SK-N-SH (cell line): ENCODE measurements around the gene KRTAP10-2. TPM values are rescaled to one million over a fixed set of nuclear protein-coding genes. Genes with fewer than 3 reads are reported as not detected.

Experiments
- CTCF ChIA-PET: fragments of 300-600, 350-600 bp; formaldehyde crosslinking; extraction: SDS; loops from one replicate; lab custom pipeline; 2021; lab: Yijun Ruan, JAX
- POLR2A ChIA-PET: fragments of 350-600 bp; sonication (Branson Sonifier 250); formaldehyde crosslinking; extraction: SDS; loops from one replicate; lab custom pipeline; 2020; ENCODE audit warnings: antibody characterized with exemption, inconsistent platforms; lab: Yijun Ruan, JAX
- DNase-seq: peaks from one replicate; pipeline ENCODE4 v3.0.0; 2012
- H2AFZ ChIP-seq: fragments of 200-600 bp; sonication (generic); 2 replicates; pipeline ENCODE4 v1.8.1; 2016; ENCODE audit warnings: antibody characterized with exemption, mild to moderate bottlenecking, low read depth
- H3F3A ChIP-seq: fragments of 200-600 bp; sonication (generic); replicated peaks from 2 replicates; pipeline ENCODE3; 2016; ENCODE audit warnings: antibody characterized with exemption, mild to moderate bottlenecking; ENCODE audit not compliant: insufficient read depth
- H3K27ac ChIP-seq, 2 experiments: fragments of 200-500 bp in 1 of 2; fragments of 200-600 bp in 1 of 2; sonication (Bioruptor generic) in 1 of 2; sonication (generic), shearing (Covaris generic) in 1 of 2; 2 replicates each; pipeline versions ENCODE4 v1.5.1 to v1.6.1; 2014 to 2016; ENCODE audit warnings: low read depth in 2 of 2, inconsistent platforms in 1 of 2, low read length in 1 of 2, mild to moderate bottlenecking in 1 of 2, mixed read lengths in 1 of 2
- H3K27me3 ChIP-seq: fragments of 200-600 bp; sonication (generic), shearing (Covaris generic); 2 replicates; pipeline ENCODE4 v1.6.1; 2016; ENCODE audit warnings: mixed run types; ENCODE audit not compliant: insufficient read depth
- H3K36me3 ChIP-seq, 2 experiments: fragments of 200-500 bp in 1 of 2; fragments of 200-600 bp in 1 of 2; sonication (Bioruptor generic) in 1 of 2; sonication (generic) in 1 of 2; replicated peaks in 1 of 2; 2 replicates each; pipeline versions ENCODE3 to v1.5.1; 2014 to 2016; ENCODE audit warnings: low read length in 1 of 2, mild to moderate bottlenecking in 1 of 2; ENCODE audit not compliant: insufficient read depth in 2 of 2, control insufficient read depth in 1 of 2
- H3K4me1 ChIP-seq, 2 experiments: fragments of 200-500 bp in 1 of 2; fragments of 200-600 bp in 1 of 2; sonication (Bioruptor generic) in 1 of 2; sonication (generic), shearing (Covaris generic) in 1 of 2; 2 replicates each; pipeline versions ENCODE4 v1.5.1 to v1.6.1; 2014 to 2016; ENCODE audit warnings: low read depth in 1 of 2, low read length in 1 of 2, mixed run types in 1 of 2; ENCODE audit not compliant: insufficient read depth in 2 of 2, control insufficient read depth in 1 of 2
- H3K4me2 ChIP-seq: fragments of 200-600 bp; sonication (generic), shearing (Covaris generic); 2 replicates; pipeline ENCODE4 v1.6.1; 2017; ENCODE audit warnings: mixed run types
- H3K4me3 ChIP-seq, 2 experiments: fragments of 200-500 bp in 1 of 2; fragments of 200-600 bp in 1 of 2; sonication (Bioruptor generic) in 1 of 2; sonication (generic), shearing (Covaris generic) in 1 of 2; 2 replicates each; pipeline versions ENCODE4 v1.5.1 to v1.8.1; 2014 to 2016; ENCODE audit warnings: low read depth in 2 of 2, inconsistent platforms in 1 of 2, low read length in 1 of 2, mild to moderate bottlenecking in 1 of 2, mixed read lengths in 1 of 2, moderate library complexity in 1 of 2
- H3K79me2 ChIP-seq: fragments of 200-600 bp; sonication (generic); 2 replicates; pipeline ENCODE4 v1.8.1; 2017; ENCODE audit warnings: mild to moderate bottlenecking; ENCODE audit not compliant: insufficient read depth
- H3K9ac ChIP-seq: fragments of 200-600 bp; sonication (generic); 2 replicates; pipeline ENCODE4 v1.6.1; 2017; ENCODE audit warnings: mixed run types
- H3K9me2 ChIP-seq: fragments of 200-600 bp; sonication (generic); 2 replicates; pipeline ENCODE4 v1.6.1; 2017; ENCODE audit warnings: mixed run types
- H3K9me3 ChIP-seq: fragments of 200-600 bp; sonication (generic); 2 replicates; pipeline ENCODE4 v1.6.1; 2017; ENCODE audit warnings: mixed run types, mild to moderate bottlenecking, moderate library complexity
- H4K20me1 ChIP-seq: fragments of 200-600 bp; sonication (generic); 2 replicates; pipeline ENCODE4 v1.6.1; 2017; ENCODE audit warnings: mild to moderate bottlenecking, mixed run types; ENCODE audit not compliant: insufficient read depth
- FOSL2 ChIP-seq: IDR thresholded peaks from 2 replicates; pipeline ENCODE4 v1.4.0; 2012; ENCODE audit warnings: low read depth, mild to moderate bottlenecking, moderate library complexity, borderline replicate concordance
- GATA2 ChIP-seq: sonication (generic); formaldehyde crosslinking; IDR thresholded peaks from 2 replicates; pipeline ENCODE4 v1.5.0; 2020; ENCODE audit warnings: mild to moderate bottlenecking, missing genetic modification reagents
- PBX3 ChIP-seq: IDR thresholded peaks from 2 replicates; pipeline ENCODE4; 2012
- REST ChIP-seq: IDR thresholded peaks from 2 replicates; pipeline ENCODE4 v1.6.1; 2012; ENCODE audit warnings: mild to moderate bottlenecking, low read depth, low read length, moderate library complexity
- RXRA ChIP-seq: IDR thresholded peaks from 2 replicates; pipeline ENCODE4 v1.4.0; 2012; ENCODE audit warnings: low read depth, mild to moderate bottlenecking, borderline replicate concordance
- USF2 ChIP-seq: fragments of 150-350 bp; IDR thresholded peaks from 2 replicates; pipeline ENCODE4 v1.6.1; 2017; ENCODE audit warnings: antibody characterized with exemption, low read length, low read depth, borderline replicate concordance
- WGBS: methylation state at CpG from one replicate; pipeline ENCODE4 v1.1.6; 2017; ENCODE audit warnings: low lambda C conversion rate; 5-methylcytosine and 5-hydroxymethylcytosine counted together
- polyA plus RNA-seq, 3 experiments: library from polyadenylated mRNA; depleted of rRNA; stranded (reverse); fragments of >200 nt; gene quantifications; 2 replicates each; pipeline ENCODE4 v1.2.3, GENCODE V29; 2012
- TF ChIP-seq, protein P1 (sequence below): fragments of 200-600 bp; sonication (generic); IDR thresholded peaks from 2 replicates; pipeline ENCODE4 v1.6.1; 2017; ENCODE audit warnings: antibody characterized with exemption, mild to moderate bottlenecking, moderate library complexity

The KRTAP10-2 gene
- polyA plus RNA-seq, 1 of the 3 experiments (the other 2 are of a cell fraction) = not detected

DNA sequence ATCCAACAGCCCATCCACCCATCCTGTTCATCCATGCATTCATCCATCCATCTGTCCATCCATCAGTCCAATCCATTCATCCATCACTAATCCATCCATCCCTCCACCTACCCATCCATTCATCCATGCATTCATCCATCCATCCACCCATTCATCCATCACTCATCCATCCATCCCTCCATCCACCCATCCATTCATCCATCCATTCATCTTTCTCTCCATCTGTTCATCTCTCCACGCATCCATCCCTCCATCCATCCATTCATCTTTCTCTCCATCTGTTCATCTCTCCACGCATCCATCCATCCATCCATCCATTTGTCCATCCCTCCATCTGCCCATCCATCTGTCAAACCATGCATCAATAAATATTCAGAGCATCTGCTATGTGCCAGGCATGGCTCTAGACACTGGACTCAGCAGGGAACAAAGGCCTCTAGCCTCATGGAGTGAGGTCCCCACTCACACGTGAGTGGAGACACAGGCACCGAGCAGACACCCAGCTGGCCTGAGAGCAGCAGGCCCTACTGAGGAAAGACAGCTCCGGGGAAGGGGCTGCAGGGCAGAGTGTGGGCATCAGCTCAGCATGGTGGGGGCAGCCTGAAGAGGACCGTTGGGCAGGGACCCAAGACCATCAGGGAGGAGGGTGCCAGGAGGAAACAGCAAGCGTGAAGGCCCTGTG is 20.9 kb downstream of the KRTAP10-2 start:
- ChIA-PET CTCF (interaction anchor here (1.2 to 1.6 kb wide), 2 partner anchors 10 to 263 kb away, joined by 3 to 6 read pairs; no protein-coding TSS in a partner anchor), POLR2A (no interaction called here)
- Histone ChIP-seq H3K9me2 (no peaks in the 10 kb centered on the region), H4K20me1 (no peaks in the 10 kb centered on the region), H3K4me3 (no peak overlapping the region), H3K27me3 (peaks cover 32% of the 10 kb centered on the region; the same call in 1 of the 2 replicates), H3K36me3 (no peaks in the 10 kb centered on the region), H2AFZ (no peak overlapping the region), H3K9ac (no peak overlapping the region), H3K4me1 (no peaks in the 10 kb centered on the region; a peak in 1 of 4 replicates), H3K9me3 (no peaks in the 10 kb centered on the region), H3K27ac (no peak overlapping the region), H3K79me2 (no peaks in the 10 kb centered on the region), H3F3A (no peaks in the 10 kb centered on the region), H3K4me2 (no peak overlapping the region)
- whole genome bisulfite sequencing = 32% methylated on average over 7 of the region's 7 CpGs
- no peak for TF ChIP-seq USF2
- TF ChIP-seq PBX3 = no peak
- no peak for TF ChIP-seq FOSL2
- no peak for TF ChIP-seq GATA2 (CRISPR knock-in tag)
- TF ChIP-seq, all 33 proteins: peak for 0
- DNase-seq = no peak

GRCh38 chr21:44529503-44530125 is 21.7 kb downstream of the KRTAP10-2 start:
- no peak for DNase-seq
- H3K36me3 ChIP-seq = no peaks in the 10 kb centered on the region
- TF ChIP-seq, protein P1, sequence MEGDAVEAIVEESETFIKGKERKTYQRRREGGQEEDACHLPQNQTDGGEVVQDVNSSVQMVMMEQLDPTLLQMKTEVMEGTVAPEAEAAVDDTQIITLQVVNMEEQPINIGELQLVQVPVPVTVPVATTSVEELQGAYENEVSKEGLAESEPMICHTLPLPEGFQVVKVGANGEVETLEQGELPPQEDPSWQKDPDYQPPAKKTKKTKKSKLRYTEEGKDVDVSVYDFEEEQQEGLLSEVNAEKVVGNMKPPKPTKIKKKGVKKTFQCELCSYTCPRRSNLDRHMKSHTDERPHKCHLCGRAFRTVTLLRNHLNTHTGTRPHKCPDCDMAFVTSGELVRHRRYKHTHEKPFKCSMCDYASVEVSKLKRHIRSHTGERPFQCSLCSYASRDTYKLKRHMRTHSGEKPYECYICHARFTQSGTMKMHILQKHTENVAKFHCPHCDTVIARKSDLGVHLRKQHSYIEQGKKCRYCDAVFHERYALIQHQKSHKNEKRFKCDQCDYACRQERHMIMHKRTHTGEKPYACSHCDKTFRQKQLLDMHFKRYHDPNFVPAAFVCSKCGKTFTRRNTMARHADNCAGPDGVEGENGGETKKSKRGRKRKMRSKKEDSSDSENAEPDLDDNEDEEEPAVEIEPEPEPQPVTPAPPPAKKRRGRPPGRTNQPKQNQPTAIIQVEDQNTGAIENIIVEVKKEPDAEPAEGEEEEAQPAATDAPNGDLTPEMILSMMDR = no peak
- TF ChIP-seq FOSL2 = no peak
- TF ChIP-seq RXRA = no peak
- no peak for TF ChIP-seq USF2
- peak; percentile 39; the same call in 1 of the 2 replicates for TF ChIP-seq REST
- H3K4me1 ChIP-seq = no peaks in the 10 kb centered on the region; a peak in 1 of 4 replicates
- POLR2A ChIA-PET = no interaction called here
- H2AFZ ChIP-seq = no peak overlapping the region
- no peaks in the 10 kb centered on the region for H3K9me3 ChIP-seq
- H3K27me3 ChIP-seq = peaks cover 32% of the 10 kb centered on the region; the same call in 1 of the 2 replicates
- no peak overlapping the region for H3K9ac ChIP-seq
- no peak overlapping the region for H3K4me2 ChIP-seq
- H3K9me2 ChIP-seq = no peaks in the 10 kb centered on the region
- no peaks in the 10 kb centered on the region for H3F3A ChIP-seq
- no peaks in the 10 kb centered on the region for H3K79me2 ChIP-seq
- no peak overlapping the region for H3K27ac ChIP-seq
- no peak overlapping the region for H3K4me3 ChIP-seq
- WGBS = 12% methylated on average over 20 of the region's 23 CpGs
- no peaks in the 10 kb centered on the region for H4K20me1 ChIP-seq
- CTCF ChIA-PET = interaction anchor here (0.8 to 1.2 kb wide), 3 partner anchors 9 to 264 kb away, joined by 3 read pairs; no protein-coding TSS in a partner anchor
